Frontal cortex (tissue), 4 donors: ENCODE data around the gene FATE1. TPM values are rescaled to one million over a fixed set of nuclear protein-coding genes. Genes with fewer than 3 reads are reported as not detected.
"Not testable (repeated sequence)": the region's sequence is repeated elsewhere in the genome, so short reads cannot be mapped to it uniquely, and the experiment has no call there.

Experiments used
- DNase-seq, 2 donors: peaks; one replicate each; pipeline ENCODE4 v3.0.0; 2012; ENCODE audit warnings: low spot score in 2 of 2
- FAIRE-seq: peaks from 2 replicates; lab custom pipeline; 2012; peaks lifted over from hg19 to GRCh38; lab: Jason Lieb, UNC
- total RNA-seq: library from RNA; depleted of rRNA; stranded (reverse); fragments of >200 nt; gene quantifications from one replicate; pipeline ENCODE4 v1.2.3, GENCODE V29; 2014
- donor health status: control.
- donor health status: control.
- donor health status: control.

Gene FATE1
- total RNA-seq = not detected

GRCh38 chrX:151715752-151716151 lies at the start of gene FATE1:
FATE1 (plus strand) TSS chrX:151716035; CDS start chrX:151716120, 85 bp downstream.
- DNase-seq = no peak
- FAIRE-seq = no peak

- FAIRE-seq = no peak
- no peak for DNase-seq
Observed at GRCh38 chrX:151675121-151675746, 40.6 kb upstream of the FATE1 start.

- DNase-seq = no peak
- no peak for FAIRE-seq
Observed at GRCh38 chrX:151676196-151676595, 39.6 kb upstream of the FATE1 start.

- FAIRE-seq = no peak
Observed at GRCh38 chrX:151679798-151680402, 35.9 kb upstream of the FATE1 start.

GRCh38 chrX:151680805-151681204 lies 35.0 kb upstream of the FATE1 start:
- FAIRE-seq (no peak), DNase-seq (no peak)

More at GRCh38 chrX:151679798-151680402, 35.9 kb upstream of the FATE1 start:
- no peak for DNase-seq

- FAIRE-seq (no peak), DNase-seq (no peak)
Observed at GRCh38 chrX:151687635-151688034, 28.2 kb upstream of the FATE1 start.

GRCh38 chrX:151688695-151689094 lies 27.1 kb upstream of the FATE1 start:
- DNase-seq (no peak), FAIRE-seq (no peak)

- FAIRE-seq = no peak
- no peak for DNase-seq
Observed at GRCh38 chrX:151692825-151693224, 23.0 kb upstream of the FATE1 start.

GRCh38 chrX:151694121-151694520 lies 21.7 kb upstream of the FATE1 start:
- no peak for DNase-seq
- no peak for FAIRE-seq

GRCh38 chrX:151694661-151695582 lies 20.9 kb upstream of the FATE1 start, which contains the start of gene PRRG3:
PRRG3 (plus strand) TSS chrX:151695458; CDS start chrX:151698815, 3,357 bp downstream.
- DNase-seq (no peak), FAIRE-seq (no peak)

- FAIRE-seq = no peak
- no peak for DNase-seq
Observed at GRCh38 chrX:151695583-151696340, 20.1 kb upstream of the FATE1 start.

GRCh38 chrX:151697082-151697481 lies 18.8 kb upstream of the FATE1 start:
- not testable (repeated sequence) for DNase-seq, FAIRE-seq

GRCh38 chrX:151697522-151697921 lies 18.3 kb upstream of the FATE1 start:
- DNase-seq (no peak), FAIRE-seq (no peak)

GRCh38 chrX:151698485-151698884 lies 17.4 kb upstream of the FATE1 start:
- no peak for DNase-seq
- no peak for FAIRE-seq

GRCh38 chrX:151699746-151700145 lies 16.1 kb upstream of the FATE1 start:
- DNase-seq = no peak
- FAIRE-seq = no peak

- DNase-seq (no peak), FAIRE-seq (no peak)
Observed at GRCh38 chrX:151700581-151700980, 15.3 kb upstream of the FATE1 start.

GRCh38 chrX:151701071-151701470 lies 14.8 kb upstream of the FATE1 start:
- no peak for FAIRE-seq
- DNase-seq = no peak

- FAIRE-seq (no peak), DNase-seq (no peak)
Observed at GRCh38 chrX:151701531-151701930, 14.3 kb upstream of the FATE1 start.

- DNase-seq (no peak), FAIRE-seq (no peak)
Observed at GRCh38 chrX:151702026-151702714, 13.7 kb upstream of the FATE1 start.
